IPS DF 4.7 (cell line): Measurements from ENCODE around the gene TCEAL6.
"Not testable (repeated sequence)": the region's sequence is repeated elsewhere in the genome, so short reads cannot be mapped to it uniquely, and the experiment has no call there.

Experiments used
- DNase-seq: peaks from one replicate; pipeline ENCODE4 v3.0.0-alpha.2; 2013; ENCODE audit warnings: low spot score; ENCODE audit errors: extremely low read depth

The TCEAL6 gene

GRCh38 chrX:102142274-102142673, at the start of gene TCEAL6:
TSS of gene TCEAL6 (minus strand) at chrX:102142481.
- not testable (repeated sequence) for DNase-seq

DNA sequence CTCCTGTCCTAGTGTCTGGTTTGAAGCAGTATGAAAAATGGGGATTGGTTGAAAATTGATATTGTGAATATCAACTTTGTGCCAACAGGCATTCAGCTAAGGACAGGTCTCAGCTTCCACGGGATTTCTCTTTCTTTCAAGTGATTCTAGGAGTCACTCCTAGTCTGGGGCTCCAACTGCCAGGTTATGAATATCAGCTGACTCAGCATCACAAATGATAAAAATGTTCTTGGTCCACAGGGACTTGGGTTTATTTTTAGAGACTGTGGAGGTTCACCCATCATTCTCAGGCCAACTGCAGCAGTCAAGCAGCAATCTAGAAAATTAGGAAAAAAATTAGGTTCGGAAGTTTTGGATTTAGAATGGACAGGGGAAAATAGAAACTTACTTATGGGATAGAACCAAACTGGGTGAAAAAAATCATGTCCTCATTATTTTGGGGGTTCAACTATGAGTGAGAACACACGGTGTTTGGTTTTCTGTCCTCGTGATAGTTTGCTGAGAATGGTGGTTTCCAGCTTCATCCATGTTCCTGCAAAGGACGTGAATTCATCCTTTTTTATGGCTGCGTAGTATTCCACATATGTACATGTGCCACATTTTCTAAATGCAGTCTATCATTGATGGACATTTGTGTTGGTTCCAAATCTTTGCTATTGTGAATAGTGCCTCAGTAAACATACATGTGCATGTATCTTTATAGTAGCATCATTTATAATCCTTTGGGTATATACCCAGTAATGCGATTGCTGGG, 43.9 kb upstream of the TCEAL6 start:
- no peak for DNase-seq

DNA sequence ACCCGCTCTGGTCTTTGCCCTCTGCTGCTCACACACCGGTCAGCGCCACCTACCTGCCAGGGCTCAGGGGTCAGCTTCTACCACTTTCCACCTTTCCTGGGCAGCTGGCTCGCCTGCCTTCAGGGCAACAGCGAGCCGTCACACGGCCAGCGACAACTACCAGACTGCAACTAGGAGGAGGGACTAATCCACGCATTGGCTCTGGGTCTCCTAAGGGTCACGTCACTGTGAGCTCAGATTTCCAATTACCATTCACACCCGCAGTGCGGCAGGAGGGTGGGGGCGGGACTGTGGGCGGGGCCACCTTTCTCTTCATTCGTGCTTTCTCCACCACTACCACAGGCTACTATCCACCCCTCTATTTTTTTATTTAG, 13.5 kb upstream of the TCEAL6 start, which contains the start of gene BEX5:
Gene BEX5, minus strand, starts transcription at position 172 of the 374 bp plus-strand sequence. CDS start 1,712 bp downstream, outside the sequence.
- DNase-seq, result peak; percentile 46

DNA sequence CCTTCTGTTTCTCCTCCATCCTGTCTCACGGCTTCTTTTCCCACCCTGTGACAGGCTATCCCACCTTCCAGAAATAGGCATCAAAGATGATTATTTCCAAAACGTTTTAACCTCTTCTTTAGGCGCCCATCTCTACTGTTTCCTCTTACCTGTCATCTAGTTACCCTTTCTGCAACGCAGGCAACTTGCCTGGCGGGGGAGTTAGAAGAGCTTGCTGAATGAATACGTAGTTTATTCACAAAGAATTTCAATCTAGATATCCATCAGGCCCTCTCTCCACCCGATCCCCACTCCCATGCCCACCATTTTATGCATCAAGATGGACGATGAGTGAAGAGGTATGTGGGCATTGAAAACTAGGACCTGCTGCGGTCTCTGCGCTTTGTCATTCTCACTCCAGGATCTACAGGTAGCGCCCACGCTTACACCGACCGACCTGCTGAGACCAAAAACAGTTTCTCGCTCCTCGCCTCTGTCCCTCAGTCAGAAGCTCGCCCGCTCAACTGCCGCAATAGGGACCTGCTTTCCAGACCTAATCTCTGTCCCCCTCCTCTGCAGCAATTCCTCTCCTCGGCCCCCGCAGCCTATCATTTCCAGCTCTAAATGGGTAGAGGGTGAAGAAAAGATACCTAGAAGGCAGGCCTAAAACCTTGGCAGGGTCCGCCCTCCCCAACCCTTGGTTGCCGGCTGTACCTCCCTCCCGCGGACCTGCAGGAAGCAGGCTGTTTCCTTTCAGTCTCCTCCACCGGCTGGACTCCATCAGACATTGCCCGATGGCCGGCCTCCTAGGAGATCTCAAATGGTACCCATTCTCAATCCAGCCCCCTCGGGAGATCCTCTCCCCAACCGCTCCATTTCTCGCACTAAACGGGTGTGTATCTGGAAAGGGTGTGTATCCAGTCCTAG, 12.9 kb upstream of the TCEAL6 start:
- no peak for DNase-seq

DNA sequence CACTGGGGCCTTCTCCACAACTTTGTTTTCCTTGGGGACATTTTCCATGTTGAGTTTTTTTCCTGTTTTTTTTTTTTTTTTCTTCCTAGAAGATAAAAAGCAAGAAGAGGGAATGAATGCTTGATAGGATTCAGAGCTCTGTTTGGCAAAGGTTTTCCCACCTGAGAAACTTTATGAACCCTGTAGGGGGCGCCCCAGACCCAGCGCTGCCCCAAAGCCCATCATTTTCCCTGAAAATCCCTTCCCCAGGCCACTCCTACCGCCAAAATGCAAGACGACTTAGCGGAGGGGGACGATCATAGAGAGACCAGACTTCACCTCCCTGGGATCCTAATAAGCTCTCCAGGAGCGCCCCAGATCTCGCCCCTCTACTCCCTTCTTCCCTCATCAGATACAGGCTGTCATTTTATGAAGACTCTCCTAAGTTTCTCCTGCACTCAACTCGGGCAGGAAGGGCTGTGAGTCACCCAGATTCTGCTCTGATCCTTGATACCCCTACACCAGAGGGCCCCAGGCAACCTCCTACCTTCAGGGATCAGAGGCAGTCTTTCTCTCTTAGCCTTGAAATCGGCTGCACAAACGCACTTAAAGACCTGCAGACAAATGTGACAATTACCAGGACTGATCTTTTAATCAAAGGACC, 12.1 kb upstream of the TCEAL6 start:
- no peak for DNase-seq

DNA sequence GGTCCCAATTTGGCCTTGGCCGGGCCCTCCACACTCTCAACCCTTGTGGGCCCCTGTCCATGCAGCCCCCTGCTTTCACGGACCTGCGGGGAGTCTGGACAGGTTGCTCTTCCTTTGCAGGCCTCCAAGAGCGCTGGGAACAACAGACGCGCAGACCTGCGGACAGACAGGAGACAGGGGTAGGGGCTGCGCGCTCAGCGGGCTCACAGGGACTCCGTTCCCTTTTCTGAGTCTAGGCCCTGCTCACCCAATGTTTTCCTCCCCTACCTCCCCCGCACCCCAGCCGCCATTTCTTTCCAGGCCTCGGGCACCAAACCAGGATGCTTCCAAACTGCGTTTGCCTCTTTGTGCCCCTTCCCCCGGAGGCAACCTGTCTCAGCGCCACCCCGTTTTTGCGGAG, 650 bp downstream of the TCEAL6 start:
- DNase-seq, result not testable (repeated sequence)

DNA sequence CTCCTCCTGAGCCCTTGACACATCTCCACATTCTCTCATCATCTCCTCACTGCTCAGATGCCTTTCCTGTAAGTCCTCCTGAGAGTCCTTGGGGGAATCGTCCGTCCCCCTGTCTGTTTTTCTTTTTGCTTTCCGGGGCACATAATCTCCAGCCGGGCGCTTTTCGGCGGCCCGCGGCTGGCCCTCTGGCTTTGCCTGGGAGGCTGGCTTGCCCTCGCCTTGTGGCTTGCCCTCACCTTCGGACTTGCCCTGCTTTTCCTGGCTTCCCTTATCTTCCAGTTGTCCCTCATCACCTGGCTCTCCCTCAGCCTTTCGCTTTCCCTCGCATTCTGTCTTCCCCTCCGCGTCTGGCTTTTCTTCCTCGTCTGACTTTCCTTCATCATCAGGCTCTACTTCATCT, 1.4 kb downstream of the TCEAL6 start:
- not testable (repeated sequence) for DNase-seq

GRCh38 chrX:102138064-102138463, 4.2 kb downstream of the TCEAL6 start:
- DNase-seq, result no peak

DNA sequence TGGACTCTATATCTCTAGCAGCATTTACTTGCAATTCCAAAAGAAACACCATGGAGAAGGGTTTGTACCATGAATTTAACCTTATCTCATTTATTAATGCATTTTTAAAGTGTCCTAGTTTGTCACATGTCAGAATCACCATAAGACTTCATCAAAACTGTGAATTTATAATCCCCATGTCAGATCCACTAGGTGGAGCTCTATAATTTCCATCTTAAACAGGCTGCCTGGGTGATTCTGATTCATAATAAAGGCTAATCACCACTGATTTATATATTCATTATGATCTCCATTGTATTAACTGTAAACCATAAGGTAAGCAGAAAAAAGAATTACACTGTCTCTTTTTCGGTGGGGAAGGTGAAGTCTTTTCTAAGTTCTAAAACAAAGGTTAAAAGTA, 12.8 kb downstream of the TCEAL6 start:
- no peak for DNase-seq

- no peak for DNase-seq
Observed at GRCh38 chrX:102126863-102127262, 15.4 kb downstream of the TCEAL6 start.

GRCh38 chrX:102126080-102126818, 16.0 kb downstream of the TCEAL6 start:
- DNase-seq, result not testable (repeated sequence)

DNA sequence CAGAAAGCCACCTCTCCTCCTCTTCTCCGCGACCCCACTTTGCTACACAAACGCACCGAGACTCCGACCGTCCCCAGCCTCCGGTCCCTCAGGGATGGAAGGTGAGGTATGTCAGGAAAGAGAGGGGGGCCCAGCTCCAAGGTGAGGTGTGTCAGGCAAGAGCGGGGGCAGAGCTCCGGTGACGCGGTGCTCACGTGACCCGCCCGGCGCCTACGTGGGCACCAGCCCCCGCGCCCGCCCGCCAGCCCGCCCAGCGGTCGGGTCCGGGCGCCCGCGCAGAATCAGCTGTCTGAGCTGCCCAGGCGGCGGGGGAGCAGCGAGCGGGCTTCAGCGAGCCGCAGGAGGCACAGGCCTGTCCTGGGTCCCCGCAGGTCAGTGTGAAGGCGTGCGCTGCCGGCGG, 16.8 kb downstream of the TCEAL6 start, which contains the start of gene TCEAL2:
Gene TCEAL2, plus strand, starts transcription at position 244 of the 400 bp plus-strand sequence. CDS start 1,152 bp downstream, outside the sequence.
- not testable (repeated sequence) for DNase-seq

GRCh38 chrX:102125014-102125413, 17.3 kb downstream of the TCEAL6 start:
- not testable (repeated sequence) for DNase-seq

GRCh38 chrX:102115748-102116147, 26.5 kb downstream of the TCEAL6 start:
- no peak for DNase-seq

DNA sequence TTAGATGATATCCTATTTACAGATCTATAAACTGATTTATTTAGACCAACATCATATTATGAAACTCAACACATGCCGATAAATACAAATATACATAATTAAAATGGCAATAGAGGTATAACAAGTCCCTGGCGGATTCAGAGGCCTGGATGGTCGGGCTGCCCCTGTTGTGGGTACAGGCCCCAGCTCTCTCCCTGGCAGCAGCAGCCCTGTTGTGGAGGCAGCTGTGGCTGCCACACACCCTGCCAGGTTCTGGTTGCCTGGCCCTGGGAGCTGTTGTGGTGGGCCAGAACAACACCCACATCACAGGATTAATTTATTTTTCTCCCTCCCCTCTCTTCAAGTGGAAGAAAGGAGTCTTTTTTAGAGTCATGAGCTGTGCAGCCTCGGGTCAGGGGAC, 28.9 kb downstream of the TCEAL6 start:
- no peak for DNase-seq
